Activated CD8-positive, alpha-beta memory T cell treated with anti-CD3 and anti-CD28 coated beads for 4 hours (primary cell): ENCODE results near the gene PLN.

Experiments
- DNase-seq, 2 donors: peaks; one replicate each; pipeline ENCODE4 v3.0.0-alpha.2; 2020; ENCODE audit warnings: low read depth in 2 of 2

Gene PLN

DNA sequence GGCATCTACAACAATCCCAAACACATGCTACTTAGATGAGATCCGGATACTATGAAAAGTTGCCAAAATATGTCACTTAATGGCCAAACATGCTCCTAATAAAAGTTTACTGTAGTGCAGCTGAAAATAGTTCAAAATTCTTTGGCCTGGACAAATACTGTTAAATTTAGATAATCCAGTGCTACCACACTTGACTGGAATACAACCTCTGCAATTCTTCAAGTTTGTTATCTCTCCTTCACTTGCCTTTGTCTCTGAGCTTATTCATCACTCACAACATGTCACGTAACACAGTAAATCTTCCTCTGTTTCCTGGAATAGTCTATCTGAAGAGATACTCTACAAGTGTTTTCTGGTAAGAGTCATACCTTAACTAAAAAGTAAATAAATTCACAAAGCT is 10.5 kb upstream of the PLN start:
- no peak for DNase-seq

DNA sequence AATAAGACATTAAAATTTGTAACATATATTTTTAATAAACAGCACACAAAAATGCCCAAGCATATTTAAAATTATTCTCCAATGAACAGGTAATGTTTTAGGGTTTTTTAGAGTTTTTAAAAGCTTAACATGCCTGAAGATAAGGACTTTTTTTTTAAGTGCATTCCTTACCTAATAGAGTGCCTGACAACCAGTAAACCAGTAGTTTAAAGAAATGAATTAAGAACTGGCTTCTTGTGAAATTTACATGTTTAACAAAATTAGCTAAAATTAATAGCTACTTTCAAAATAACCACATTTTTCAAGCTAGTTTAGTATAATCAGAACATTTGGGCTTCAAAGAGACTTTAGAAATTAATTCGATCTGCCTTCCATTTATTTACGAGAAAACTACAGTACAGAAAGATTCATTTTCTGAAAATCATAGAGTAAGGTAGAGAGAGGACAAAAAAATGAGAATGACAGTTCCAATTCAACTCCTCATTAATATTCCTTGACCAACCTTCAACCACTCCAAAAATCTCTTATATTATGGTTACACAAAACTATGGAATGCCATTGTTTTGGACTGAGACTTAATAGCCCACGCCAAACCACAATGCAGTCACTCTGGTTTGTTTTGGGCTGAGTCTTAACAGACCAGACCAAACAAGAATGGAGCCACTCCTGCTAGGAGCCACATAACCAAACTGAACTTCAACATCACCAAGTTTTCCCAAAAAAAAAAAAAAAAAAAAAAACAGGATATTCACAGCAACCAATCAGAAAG is 5.7 kb upstream of the PLN start:
- no peak for DNase-seq

DNA sequence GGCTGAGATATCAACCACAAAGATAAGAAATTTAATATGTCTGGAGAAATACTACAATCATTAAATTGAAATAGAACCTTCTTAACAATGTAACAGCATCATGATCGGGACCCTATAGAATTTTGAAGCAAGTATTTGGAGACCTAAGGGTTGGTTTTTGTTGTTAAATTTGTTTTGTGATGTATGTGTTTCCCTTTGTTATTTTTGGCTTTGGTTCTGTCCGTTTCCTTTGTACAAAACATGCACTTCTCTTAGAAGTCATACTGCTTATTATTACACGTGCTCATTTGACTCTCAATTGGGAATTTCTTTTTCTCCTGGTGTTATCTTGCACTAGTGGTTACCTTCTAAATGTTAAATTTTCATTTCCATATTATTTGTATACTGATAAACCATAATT is 4.0 kb upstream of the PLN start:
- DNase-seq = no peak

DNA sequence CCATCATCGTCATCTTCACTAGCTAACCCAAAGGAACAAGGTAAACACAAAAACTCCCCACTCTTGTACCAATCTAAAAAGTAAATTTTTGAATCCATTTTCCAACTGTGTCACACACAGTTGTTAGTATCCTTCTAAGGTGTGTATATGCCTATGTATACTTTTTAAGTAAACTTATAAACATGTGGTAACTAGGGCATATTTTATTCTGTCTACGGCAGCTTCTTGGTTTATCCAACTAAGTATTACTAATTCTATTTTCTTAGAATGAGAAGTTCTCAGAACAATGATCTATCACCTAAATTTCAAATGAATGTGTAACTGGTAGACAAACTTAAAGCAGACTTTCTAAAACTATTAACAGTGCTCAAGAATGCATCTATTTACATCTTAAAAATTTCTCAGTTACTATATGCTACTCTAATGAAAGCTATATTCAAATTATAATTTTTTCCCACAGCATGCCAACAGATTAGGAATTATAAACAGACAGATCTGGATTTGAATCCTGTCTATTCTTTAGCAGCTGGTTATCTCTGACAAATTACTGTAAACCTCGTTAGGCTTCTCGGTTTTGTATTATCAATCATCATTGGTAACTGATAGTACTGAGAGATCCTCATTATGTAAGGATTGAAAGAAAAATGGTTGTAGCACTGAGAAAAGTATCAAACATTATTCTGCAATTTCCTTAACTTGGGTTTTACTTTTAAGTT is 1.8 kb upstream of the PLN start:
- DNase-seq = no peak

DNA sequence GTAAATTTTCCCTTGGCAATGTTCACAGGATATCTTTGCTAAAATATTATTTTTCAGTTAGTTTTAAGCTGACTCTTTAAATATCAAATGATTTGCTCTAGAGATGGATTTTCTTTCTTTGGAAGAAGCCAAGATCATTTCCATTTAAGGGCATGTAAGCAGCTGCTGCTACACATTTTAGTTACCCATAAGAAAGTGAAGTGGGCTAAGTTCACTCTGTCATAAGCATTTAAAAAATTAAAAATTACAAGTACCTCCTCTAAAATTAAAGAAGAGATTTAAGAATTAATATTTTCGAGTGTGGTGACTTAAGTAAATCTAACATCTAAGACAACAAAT is 1.2 kb upstream of the PLN start:
- DNase-seq = no peak

DNA sequence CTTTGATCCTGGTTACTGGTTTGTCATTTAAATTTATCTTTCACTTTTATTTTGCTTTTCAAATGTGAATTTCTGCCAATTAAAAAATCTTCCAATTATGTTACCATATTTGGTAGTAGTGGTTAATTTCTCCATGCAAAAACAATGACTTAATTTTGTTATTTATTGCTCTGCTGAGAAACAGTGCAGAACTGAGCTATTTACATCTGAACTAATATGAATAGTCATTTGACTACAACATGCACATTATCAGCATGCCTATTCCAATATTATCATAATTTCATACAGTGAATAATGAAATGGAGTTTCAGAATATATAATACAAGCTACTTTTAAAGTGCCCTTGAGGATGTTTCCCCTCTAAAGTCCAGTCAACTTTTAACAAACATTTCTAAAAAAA is 517 bp downstream of the PLN start:
- no peak for DNase-seq

DNA sequence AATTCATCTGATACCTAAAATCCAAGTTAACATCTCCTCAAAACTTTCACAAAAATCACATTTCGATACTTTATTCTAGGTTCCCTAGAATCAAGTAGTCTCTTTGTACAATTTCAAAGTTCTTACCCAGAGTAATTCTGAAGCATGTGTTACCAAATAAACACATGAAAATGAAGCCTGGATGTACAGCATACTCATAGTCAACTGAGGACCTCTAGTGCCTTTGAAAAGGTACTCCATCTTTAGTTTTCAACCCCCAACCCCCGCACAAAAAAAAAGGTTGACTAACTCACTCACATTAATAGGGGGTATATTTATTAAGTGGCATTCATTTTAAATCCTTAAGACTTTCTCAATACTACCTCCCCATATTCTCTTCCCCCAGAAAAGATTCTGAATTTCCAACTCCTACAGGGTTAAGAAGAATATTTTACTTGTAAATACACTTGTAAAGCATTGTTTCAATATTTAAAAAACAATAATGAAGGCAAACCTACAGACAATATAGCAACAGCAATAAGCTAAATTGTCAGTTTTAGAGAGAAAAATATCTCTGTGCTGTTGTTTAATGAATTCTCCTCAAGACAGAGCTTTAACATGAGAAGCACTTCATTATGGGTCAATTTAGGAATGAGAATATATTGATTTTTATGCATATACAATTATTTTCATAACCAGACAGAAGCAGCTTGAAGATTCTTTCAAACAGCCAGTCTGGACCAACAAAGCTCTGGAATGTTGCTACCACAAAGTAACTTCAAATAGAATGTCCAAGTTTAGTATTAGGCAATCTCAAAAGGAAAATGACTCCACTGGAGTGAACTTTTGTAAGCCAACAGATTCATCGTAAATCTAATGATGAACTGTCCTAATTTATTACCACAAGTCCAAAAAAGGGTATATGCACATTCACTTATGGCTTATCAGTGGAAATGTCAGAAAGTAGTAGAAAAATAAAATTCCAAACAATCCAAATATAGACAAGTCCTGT is 3.3 kb downstream of the PLN start:
- no peak for DNase-seq

DNA sequence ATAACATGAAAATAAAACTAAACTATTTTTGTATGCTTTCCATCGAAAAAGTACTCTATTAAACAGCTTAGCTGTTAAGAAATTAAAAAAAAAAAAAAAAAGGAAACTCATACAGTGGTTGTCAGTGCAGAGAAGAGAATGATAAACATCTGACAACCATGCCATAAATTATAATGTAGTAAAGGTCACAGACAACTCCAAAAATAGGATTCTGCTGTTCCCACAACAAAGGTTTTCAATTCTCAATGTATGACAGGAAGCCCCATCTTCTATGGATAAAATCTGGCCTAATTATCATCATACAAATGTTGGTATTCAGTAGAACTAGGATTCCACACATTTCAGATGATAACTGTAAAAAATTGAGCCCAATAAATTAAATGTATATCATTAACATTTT is 5.0 kb downstream of the PLN start:
- DNase-seq = no peak

DNA sequence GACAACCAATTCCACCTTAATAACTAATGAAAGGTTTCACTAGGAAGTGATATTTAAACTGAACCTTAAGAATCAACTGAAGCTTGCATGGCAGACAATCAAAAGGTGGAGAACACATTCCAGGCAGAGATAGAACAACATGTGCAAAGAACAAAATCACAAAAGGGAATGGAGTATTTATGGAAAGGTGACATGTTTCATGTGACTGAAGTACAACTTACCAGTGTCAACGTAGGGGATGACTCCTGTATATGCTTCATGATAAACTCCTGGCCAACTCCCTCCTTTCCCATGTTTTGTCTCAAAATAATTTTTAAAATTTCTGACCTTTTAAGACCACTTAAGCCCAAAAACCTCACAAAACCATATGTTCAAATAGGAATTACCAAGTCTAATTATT is 6.6 kb downstream of the PLN start:
- DNase-seq = no peak

DNA sequence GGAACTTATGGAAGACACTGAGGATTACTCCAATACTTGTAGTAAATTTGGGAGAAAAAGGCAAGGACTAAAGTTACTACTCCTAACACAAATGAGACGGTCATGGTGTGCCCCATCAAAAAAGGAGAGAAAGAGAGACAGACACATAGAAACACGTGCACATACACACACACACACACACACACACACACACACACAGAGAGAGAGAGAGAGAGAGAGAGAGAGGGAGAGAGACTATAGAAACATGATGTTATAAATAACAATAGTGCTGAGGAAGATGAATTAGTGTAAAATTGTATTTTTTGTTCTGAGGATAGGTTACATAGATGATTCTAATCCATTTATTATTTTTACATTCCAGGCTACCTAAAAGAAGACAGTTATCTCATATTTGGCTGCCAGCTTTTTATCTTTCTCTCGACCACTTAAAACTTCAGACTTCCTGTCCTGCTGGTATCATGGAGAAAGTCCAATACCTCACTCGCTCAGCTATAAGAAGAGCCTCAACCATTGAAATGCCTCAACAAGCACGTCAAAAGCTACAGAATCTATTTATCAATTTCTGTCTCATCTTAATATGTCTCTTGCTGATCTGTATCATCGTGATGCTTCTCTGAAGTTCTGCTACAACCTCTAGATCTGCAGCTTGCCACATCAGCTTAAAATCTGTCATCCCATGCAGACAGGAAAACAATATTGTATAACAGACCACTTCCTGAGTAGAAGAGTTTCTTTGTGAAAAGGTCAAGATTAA is 10.5 kb downstream of the PLN start:
- no peak for DNase-seq

DNA sequence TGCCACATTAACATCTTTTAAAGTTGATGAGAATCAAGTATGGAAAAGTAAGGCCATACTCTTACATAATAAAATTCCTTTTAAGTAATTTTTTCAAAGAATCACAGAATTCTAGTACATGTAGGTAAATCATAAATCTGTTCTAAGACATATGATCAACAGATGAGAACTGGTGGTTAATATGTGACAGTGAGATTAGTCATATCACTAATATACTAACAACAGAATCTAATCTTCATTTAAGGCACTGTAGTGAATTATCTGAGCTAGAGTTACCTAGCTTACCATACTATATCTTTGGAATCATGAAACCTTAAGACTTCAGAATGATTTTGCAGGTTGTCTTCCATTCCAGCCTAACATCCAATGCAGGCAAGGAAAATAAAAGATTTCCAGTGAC is 11.6 kb downstream of the PLN start:
- DNase-seq = no peak

DNA sequence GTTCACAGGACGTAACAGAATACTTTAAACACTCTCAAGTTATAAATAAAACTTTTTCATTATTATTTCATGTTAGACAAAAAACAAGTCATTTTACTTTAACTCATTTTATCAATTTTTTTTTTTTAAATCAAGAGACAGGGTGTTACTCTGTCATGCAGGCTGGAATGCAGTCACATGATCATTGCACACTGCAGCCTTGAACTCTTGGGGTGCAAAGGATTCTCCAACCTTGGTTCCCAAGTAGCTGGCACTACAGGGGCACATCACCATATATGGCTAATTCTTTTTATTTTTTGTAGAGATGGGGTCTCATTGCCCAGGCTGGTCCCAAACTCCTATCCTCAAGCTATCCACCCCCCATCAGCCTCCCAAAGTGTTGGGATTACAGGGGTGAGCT is 14.2 kb downstream of the PLN start:
- no peak for DNase-seq

DNA sequence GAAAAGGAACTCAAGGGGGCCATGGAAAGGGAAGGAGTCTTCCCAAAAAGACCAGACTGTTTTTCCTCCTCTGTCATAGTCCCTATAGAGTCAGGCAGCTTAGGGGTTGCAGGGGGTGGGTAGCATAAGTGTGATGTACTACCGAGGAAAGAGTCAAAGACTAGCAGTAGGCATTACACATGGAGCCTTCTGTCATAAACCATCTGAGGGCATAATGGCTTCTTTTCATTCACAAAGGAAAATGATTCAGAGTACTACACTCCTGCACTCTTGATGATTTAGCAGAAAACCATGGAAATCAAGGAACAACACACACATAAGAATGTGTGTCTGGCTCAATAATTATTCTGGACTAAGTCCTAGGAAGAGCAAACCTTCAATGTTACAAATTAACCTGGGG is 14.9 kb downstream of the PLN start:
- DNase-seq = no peak

DNA sequence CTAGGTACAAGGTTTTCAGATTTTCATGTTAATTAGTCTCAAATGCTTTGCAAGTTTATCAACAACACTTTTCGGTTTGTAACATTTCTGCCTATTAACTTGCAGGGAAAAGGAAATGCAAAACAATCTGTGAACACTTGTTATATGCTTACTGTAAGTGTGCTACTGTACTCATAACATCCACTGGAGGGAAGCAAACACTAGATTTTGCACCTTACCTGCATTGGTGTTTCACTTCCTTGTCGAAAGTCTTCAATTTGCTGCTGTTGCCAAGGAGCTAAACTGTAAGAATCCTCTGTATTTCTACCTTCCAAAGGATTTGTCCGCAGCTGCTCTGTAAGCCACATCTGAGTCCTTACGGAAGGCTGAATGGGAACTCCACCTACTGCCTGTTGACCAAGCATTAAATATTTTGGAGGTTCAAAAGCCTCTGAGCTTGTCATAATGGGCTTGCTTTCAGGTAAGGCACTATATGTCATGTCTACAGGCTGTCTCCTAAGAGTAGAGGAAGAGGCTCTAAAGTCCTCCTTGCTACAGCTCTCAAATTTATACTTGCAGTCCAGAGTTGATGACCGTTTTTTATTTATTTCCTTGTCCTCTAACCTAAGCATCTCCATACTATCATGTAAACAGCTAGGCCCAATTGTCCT is 17.3 kb downstream of the PLN start:
- DNase-seq = no peak

DNA sequence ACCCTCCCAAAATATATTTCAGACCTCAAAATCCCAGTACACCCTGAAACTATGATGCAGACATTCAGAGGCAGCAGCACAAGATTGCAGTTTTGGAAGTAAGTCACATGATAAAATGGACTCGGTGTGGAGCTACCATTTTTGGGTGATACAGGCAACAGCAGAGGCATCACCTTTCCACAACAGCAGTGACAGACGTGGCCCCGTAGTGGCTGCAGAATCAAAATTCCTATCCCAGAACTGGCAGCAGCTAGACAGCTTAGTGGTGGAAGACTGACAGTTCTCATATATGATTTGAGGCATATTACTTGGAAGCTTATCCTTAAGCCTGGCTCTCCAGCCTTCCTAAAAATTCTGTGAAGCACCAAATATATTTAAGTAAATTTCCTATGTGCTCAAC is 19.9 kb downstream of the PLN start:
- no peak for DNase-seq

DNA sequence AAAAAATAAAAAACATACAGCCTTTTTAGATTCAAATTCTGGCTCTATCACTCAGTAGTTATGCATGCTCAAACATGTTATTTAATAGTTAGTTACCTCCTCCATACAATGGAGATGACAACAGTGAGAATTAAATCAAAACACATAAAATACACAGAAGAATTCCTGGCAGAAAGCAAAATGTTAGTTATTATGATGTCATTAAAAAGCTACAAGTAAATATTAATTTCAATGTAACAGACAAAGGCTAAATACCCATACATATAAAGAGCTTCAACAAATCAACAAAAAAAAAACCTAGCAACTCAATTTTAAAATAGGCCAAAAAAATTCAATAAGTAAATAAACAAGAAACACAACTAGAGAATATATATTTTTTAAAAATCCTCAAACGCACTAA is 21.4 kb downstream of the PLN start:
- no peak for DNase-seq

DNA sequence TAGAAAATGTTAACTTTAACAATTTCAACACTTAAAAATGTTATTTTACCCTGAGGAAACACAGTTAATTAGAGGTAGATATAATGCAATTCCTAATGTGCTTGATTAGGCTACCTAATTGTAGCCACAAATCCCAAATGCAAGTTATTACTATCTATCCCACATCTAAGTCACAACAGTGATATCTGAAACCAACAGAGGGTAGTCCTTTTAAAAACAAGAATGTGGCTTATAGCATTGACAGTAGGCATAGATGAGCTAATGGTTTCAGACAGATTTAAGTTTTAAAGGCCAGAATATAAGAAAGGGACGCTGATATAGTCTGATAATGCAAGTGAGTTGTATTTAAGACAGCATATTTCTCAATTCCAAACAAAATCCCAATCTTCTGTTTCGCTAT is 23.0 kb downstream of the PLN start:
- DNase-seq = no peak

DNA sequence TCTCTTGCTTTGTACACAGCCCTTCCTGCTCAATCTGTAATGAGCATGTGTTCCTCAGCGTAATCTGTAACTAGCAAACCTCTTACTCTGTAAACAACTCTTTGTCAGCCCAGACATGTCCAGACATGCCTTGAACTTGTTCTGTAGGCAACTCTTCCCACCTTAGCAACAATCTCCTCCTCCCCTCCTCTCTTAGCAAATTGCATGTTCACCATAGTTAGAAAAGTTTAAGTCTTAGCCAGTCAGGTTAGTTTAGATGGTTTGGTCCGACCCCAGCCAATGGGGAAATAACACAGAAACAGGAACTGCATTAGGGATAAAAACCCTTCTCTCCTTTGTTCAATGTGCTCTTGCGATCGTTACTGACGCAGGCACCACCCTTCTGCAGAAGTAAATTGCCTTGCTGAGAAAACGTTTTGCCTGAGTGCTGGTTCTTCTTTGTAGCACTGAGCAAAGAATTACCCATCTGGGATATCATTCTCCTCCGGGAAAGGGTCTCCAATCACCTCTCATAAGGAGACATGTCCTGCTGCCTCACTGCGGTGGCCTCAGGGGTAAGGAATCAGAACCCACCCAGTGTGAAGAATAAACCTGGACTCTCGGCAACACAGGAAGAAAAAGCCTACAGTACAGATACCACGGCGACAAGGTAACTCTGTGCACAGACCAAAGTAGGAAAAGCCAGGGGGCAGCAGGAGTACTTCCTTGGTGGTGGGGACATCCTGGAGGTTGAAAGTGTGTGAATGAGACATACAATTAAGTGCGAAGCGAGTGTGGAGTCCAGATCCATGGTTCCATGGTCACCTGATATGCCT is 26.2 kb downstream of the PLN start:
- no peak for DNase-seq

DNA sequence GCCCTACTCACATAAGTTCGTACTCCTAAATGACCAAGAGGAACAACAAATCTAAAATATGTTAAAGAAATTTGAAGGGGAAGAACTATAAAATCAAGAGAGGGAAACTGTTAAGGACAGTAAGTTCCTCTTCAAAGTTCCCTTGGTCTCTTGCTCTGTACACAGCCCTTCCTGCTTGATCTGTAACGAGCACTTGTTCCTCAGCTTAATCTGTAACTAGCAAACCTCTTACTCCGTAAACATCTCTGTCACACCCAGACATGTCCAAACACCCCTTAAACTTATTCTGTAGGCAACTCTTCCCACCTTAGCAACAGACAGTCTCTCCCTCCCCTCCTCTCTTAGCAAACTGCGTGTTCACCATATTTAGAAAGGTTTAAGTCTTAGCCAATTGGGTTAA is 29.9 kb downstream of the PLN start:
- DNase-seq = no peak

DNA sequence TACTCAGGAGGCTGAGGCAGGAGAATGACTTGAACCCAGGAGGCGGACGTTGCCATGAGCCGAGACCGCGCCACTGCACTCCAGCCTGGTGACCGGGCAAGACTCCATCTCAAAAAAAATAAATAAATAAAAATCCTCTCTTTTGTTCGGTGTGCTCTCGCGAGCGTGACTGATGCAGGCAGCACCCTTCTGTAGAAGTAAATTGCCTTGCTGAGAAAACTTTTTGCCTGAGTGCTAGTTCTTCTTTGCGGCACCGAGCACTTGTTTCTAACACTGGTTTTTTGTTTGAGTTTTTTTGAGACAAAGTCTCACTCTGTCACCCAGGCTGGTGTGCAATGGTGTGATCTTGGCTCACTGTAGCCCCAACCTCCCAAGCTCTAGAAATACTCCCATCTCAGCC is 30.5 kb downstream of the PLN start:
- no peak for DNase-seq

DNA sequence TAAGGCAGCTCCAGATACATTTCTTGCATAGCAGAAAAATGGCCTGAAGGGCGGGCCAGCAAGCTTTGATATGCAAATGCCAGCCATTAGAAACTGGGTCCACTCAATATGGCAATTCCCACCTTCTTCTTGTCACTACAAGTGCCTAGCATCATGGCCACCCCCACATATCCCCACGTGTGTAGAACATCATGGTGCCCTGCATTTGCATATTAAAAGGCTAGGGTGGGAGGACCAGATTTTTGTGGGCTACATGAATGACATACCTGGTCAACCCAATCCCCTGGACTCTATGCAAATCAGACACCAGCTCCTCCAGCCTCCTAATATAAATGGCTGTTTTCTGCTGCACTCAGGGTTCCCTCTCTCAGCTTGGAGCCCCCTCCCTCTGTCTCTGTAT is 31.7 kb downstream of the PLN start:
- DNase-seq = no peak
